ENCODE measurements around the gene RIPOR2. TPM values are rescaled to one million over a fixed set of nuclear protein-coding genes. Genes with fewer than 3 reads are reported as not detected.

RIPOR2 gene
- total RNA-seq, 1 donor from 2014 or later: 38.0 TPM

DNA sequence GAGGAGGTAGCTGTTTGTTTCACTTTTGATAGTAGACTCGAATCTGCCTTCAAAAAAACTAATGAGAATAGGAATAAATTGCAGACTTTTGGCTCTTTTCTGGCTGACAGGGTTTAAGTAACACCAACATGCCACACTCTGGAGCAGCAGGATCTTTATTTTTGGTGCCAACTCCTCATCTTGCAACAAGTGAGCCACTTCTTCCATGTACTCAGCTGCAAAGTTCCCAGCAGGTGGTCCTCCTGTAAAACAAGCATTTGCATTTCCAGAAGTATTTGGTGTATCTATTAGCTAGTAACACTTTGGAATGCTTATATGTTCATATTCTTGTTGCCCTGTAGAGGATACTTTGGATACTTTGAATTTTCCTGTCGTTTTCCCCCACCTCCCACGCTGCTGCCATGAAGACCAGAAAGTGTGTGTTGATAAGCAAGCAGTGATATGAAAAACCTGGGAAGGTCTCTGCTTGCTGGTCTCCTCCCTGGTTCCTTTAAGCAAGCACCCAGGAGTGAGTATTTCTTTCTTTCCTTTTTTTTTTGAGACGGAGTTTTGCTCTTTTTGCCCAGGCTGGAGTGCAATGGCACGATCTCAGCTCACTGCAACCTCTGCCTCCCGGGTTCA lies 138.1 kb downstream of the RIPOR2 start:
- TF ChIP-seq, protein P1, sequence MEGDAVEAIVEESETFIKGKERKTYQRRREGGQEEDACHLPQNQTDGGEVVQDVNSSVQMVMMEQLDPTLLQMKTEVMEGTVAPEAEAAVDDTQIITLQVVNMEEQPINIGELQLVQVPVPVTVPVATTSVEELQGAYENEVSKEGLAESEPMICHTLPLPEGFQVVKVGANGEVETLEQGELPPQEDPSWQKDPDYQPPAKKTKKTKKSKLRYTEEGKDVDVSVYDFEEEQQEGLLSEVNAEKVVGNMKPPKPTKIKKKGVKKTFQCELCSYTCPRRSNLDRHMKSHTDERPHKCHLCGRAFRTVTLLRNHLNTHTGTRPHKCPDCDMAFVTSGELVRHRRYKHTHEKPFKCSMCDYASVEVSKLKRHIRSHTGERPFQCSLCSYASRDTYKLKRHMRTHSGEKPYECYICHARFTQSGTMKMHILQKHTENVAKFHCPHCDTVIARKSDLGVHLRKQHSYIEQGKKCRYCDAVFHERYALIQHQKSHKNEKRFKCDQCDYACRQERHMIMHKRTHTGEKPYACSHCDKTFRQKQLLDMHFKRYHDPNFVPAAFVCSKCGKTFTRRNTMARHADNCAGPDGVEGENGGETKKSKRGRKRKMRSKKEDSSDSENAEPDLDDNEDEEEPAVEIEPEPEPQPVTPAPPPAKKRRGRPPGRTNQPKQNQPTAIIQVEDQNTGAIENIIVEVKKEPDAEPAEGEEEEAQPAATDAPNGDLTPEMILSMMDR (IDR thresholded peaks at IDR 0.05): no peak
- no peak for DNase-seq

GRCh38 chr6:24796616-24797290 lies 139.0 kb downstream of the RIPOR2 start:
- no peak overlapping the region for H3K27ac ChIP-seq
- no peaks in the 10 kb centered on the region for H3K4me1 ChIP-seq
- H3K36me3 ChIP-seq: no peaks in the 10 kb centered on the region
- DNase-seq: no peak
- TF ChIP-seq, protein P1 (IDR thresholded peaks at IDR 0.05): no peak
- no peak for ATAC-seq
- H3K4me3 ChIP-seq: no peak overlapping the region
- intact Hi-C loops (cut with DNase I): no loop called here
- H3K27me3 ChIP-seq (ENCODE audit: low read depth): no peaks in the 10 kb centered on the region
- H3K9me3 ChIP-seq: no peaks in the 10 kb centered on the region

More for the DNA sequence above, 138.1 kb downstream of the RIPOR2 start:
- Histone ChIP-seq H3K9me3 (no peaks in the 10 kb centered on the region), H3K4me3 (no peak overlapping the region), H3K27ac (no peak overlapping the region), H3K36me3 (no peaks in the 10 kb centered on the region), H3K27me3 (ENCODE audit: low read depth) (no peaks in the 10 kb centered on the region), H3K4me1 (no peaks in the 10 kb centered on the region)
- peak in 1 of 2 donors; percentile 15 for ATAC-seq
- intact Hi-C loops (cut with DNase I): no loop called here

- TF ChIP-seq, protein P1 (IDR thresholded peaks at IDR 0.05): no peak
- no peak for ATAC-seq
- Histone ChIP-seq H3K9me3 (no peaks in the 10 kb centered on the region), H3K36me3 (no peaks in the 10 kb centered on the region), H3K27me3 (ENCODE audit: low read depth) (no peaks in the 10 kb centered on the region), H3K4me1 (no peaks in the 10 kb centered on the region), H3K4me3 (no peak overlapping the region), H3K27ac (no peak overlapping the region)
- intact Hi-C loops (cut with DNase I): no loop called here
- DNase-seq: no peak
Observed at GRCh38 chr6:24795106-24795505, 140.7 kb downstream of the RIPOR2 start.

GRCh38 chr6:24788031-24788665 lies 147.6 kb downstream of the RIPOR2 start:
- DNase-seq (no peak), ATAC-seq (no peak)
- Histone ChIP-seq H3K36me3 (peaks cover 36% of the 10 kb centered on the region), H3K4me3 (no peak overlapping the region), H3K9me3 (no peaks in the 10 kb centered on the region), H3K4me1 (no peaks in the 10 kb centered on the region), H3K27me3 (ENCODE audit: low read depth) (no peaks in the 10 kb centered on the region), H3K27ac (no peak overlapping the region)
- TF ChIP-seq, protein P1 (IDR thresholded peaks at IDR 0.05): no peak
- intact Hi-C loops (cut with DNase I): no loop called here

- H3K27me3 ChIP-seq (ENCODE audit: low read depth): no peaks in the 10 kb centered on the region
- DNase-seq (no peak), ATAC-seq (no peak)
- intact Hi-C loops (cut with DNase I): no loop called here
- H3K4me1 ChIP-seq: peaks cover 17% of the 10 kb centered on the region
- TF ChIP-seq, protein P1 (IDR thresholded peaks at IDR 0.05): no peak
- H3K27ac ChIP-seq: no peak overlapping the region
- H3K9me3 ChIP-seq: no peaks in the 10 kb centered on the region
- H3K36me3 ChIP-seq: peaks cover 35% of the 10 kb centered on the region
- H3K4me3 ChIP-seq: no peak overlapping the region
Observed at GRCh38 chr6:24780206-24780605, 155.6 kb downstream of the RIPOR2 start.

All from lower lobe of right lung (tissue), 2 donors.